GM18511 (cell line): Measurements from ENCODE around the gene SPAG17.

Experiments
- ATAC-seq: cut with Tn5 transposase; IDR thresholded peaks from one replicate; pipeline ENCODE4 v1.9.1; 2021; ENCODE audit warnings: mild to moderate bottlenecking, moderate library complexity; ENCODE audit not compliant: unreplicated experiment

The SPAG17 gene

GRCh38 chr1:118122234-118123004 lies 62.6 kb downstream of the SPAG17 start:
- ATAC-seq, result no peak

- ATAC-seq, result no peak
Observed at GRCh38 chr1:118118873-118119463, 66.1 kb downstream of the SPAG17 start.

GRCh38 chr1:118118469-118118868 lies 66.6 kb downstream of the SPAG17 start:
- ATAC-seq, result no peak

GRCh38 chr1:118117521-118117920 lies 67.5 kb downstream of the SPAG17 start:
- ATAC-seq, result no peak

- no peak for ATAC-seq
Observed at GRCh38 chr1:118116909-118117308, 68.1 kb downstream of the SPAG17 start.

GRCh38 chr1:118116401-118116800 lies 68.6 kb downstream of the SPAG17 start:
- ATAC-seq, result no peak

- no peak for ATAC-seq
Observed at GRCh38 chr1:118115567-118116295, 69.3 kb downstream of the SPAG17 start.

- ATAC-seq, result no peak
Observed at GRCh38 chr1:118113261-118113660, 71.8 kb downstream of the SPAG17 start.

- no peak for ATAC-seq
Observed at GRCh38 chr1:118110580-118110979, 74.4 kb downstream of the SPAG17 start.

GRCh38 chr1:118104951-118105350 lies 80.1 kb downstream of the SPAG17 start:
- ATAC-seq, result no peak

- no peak for ATAC-seq
Observed at GRCh38 chr1:118102445-118102844, 82.6 kb downstream of the SPAG17 start.

- ATAC-seq, result no peak
Observed at GRCh38 chr1:118101999-118102398, 83.0 kb downstream of the SPAG17 start.

GRCh38 chr1:118101515-118101844 lies 83.5 kb downstream of the SPAG17 start:
- no peak for ATAC-seq

- ATAC-seq, result no peak
Observed at GRCh38 chr1:118100686-118101514, 84.1 kb downstream of the SPAG17 start.

- ATAC-seq, result no peak
Observed at GRCh38 chr1:118099686-118100085, 85.3 kb downstream of the SPAG17 start.

GRCh38 chr1:118097622-118098348 lies 87.2 kb downstream of the SPAG17 start:
- no peak for ATAC-seq

- no peak for ATAC-seq
Observed at GRCh38 chr1:118093017-118093416, 92.0 kb downstream of the SPAG17 start.

GRCh38 chr1:118090130-118090529 lies 94.9 kb downstream of the SPAG17 start:
- ATAC-seq, result no peak

GRCh38 chr1:118085365-118085764 lies 99.7 kb downstream of the SPAG17 start:
- no peak for ATAC-seq

- no peak for ATAC-seq
Observed at GRCh38 chr1:118084400-118084799, 100.6 kb downstream of the SPAG17 start.

GRCh38 chr1:118082984-118083383 lies 102.0 kb downstream of the SPAG17 start:
- no peak for ATAC-seq
